Activated gamma-delta T cell treated with anti-CD3 and anti-CD28 coated beads, Interleukin-2, amount 50 U/mL, for 16 hours (primary cell): Measurements from ENCODE around the gene PARD3B.

ENCODE experiments used
- DNase-seq: peaks from one replicate; pipeline ENCODE4 v3.0.0-alpha.2; 2020; ENCODE audit warnings: low read depth

Gene PARD3B

DNA sequence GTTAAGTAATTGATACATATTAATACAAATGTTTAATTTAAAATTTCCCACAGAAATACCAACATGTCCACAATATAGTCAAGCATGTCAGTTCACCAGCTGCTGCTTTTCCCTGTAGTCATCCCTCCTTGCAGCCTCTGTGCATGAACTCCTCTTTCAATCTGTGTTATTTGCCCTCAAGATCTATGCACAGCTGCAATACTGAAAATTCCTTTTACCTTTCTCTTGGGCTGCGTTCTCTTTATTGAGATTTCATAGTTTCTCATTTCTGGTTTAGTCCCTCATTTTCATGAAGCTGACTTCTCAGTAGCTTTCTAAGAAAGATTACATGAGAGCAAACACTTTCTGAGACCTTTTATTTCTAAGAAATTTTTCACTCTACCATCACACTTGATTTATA lies 464.9 kb downstream of the PARD3B start:
- DNase-seq, result no peak

DNA sequence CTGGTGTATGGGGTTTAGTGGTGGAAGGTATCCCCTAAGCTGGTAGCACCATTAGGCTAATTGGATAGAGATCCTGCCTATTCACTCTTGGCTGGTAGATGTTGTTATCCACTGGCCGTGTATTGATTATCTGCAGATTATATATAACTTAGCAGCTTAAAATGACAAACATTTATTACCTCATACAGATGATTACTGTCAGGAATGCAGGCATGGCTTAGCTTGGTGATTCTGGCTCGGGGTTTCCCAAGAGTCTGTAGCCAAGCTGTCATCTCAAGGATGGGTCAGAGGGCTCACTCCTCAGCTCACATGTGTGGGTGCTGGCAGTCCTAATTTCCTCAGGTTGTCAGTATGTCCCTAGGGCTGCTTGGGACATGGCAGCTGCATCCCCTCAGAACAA lies 465.8 kb downstream of the PARD3B start:
- no peak for DNase-seq

DNA sequence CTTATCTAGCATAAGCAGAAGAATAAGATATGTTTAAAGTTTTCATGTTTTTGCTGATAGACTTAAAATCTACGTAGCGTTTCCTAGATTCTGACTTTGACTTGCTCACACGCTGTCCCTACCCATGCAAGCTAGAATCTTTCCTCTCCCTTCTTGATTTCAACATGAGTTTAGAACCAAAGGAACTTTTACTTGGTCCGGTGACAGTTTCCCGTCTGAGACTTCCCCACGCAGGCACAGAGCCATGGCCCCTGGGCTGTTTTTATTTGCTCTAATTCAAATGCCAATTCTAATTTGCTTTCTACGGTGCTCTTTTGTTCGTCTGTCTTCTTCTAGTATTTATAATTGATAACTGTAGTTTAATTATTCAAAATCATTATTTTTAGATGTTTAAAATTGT lies 467.7 kb downstream of the PARD3B start:
- no peak for DNase-seq

DNA sequence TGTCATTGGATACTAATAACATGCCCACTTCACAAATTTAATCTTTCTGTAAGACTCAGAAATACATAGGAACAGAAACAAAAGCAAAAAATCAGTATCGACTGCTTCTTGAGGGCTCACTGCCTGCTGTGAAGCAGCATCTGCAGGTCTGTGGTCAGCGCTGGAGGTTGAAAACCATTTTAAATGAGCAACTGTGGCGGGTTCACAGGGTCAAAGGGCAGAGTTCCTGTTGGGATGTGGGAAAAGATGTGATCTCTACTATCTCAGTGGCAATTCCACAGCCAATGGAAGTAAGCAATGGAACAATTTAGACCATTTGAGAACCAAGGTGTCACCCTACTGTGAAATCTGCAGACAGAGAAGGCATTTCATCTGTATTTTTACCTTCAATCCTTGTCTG lies 468.3 kb downstream of the PARD3B start:
- DNase-seq, result no peak

DNA sequence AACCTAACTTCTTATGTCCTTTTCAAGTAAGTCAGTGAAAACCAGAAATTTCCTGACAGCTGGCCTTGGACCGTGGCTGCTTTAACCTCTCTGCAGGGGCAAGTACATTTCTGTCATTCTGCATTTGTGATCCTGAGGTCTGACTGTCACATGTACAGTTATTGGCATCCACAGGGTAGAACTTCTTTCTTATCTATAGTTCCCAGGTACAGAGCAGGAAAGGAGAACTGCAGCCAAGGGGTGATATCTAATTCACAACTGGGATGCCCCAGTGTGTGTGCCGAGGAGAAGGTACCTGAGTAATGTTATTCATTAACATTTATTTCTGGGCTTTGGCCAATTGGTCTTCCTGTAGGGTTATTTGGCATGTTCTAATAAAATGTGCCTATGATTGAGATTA lies 468.9 kb downstream of the PARD3B start:
- no peak for DNase-seq

DNA sequence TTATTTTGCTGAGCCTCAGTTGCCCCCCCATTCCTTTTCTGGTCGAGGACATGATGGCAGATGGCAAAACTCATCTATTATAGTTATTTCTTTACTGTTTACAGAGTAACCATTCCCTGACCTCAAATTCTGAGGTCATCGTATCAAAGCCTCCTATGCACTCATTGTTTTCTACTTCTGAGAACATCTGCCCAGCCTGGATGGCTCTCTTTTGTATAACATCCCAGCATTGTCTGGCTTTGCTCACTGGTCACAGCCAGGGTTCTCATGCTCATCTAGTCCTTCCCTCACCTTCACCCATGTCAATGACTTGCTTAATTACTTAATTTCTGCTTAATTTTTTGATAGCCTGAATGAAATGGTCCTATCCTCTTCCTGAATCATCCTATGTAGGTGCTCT lies 472.1 kb downstream of the PARD3B start:
- DNase-seq, result no peak

DNA sequence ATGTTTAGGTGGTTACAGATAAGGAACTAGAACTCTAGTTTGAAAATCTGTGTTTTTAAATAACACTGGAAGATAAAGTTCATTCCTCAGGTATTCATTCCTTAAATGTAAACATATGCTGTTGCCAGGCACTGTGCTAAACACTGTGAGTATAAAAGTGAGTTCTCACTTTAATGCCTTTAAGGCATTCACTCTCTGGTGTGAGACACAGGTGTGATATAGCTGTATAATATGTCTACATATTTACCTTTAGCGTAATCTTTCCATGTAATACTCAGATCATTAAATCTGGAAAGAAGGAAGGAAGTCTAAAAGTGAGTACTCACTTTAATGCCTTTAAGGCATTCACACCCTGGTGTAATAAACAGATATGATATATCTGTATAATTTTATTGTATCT lies 472.6 kb downstream of the PARD3B start:
- no peak for DNase-seq

DNA sequence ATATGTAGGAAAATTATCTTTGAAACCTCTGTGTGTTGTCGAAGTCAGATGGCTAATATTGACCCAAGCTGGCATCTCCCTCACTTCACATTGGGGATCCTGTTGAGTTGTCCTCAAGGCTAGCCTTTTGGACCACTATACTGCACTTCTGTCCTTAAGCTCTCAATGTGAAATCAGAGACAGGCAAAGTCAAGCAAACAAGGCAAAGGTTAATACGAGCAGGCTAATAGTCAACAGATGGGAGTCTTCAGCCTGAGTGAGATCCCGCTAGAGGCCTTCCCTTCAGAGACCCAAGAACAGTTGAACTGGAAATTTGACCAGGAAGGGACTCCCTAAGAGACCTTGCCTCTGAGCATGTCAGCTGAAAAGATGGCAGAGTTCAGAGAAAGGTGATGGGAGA lies 475.4 kb downstream of the PARD3B start:
- no peak for DNase-seq

DNA sequence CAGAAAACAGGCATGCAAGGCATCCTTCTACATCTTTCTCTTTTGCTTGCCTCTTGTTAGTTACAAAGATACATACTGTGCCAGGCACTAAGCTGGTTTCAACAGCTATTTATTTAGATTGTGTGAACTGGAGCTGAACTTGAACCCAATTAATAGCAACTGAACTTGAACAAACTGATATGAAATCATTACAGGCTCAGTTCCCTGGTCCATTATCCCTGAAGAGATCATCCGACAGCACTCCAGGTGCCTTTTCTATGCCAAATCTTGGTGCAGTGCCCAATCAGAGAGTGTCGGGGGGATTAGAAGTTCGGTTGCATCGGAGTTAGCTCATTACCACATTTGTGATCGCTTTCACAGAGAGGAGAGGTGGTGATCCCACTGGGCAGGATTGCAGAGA lies 477.6 kb downstream of the PARD3B start:
- DNase-seq, result no peak

DNA sequence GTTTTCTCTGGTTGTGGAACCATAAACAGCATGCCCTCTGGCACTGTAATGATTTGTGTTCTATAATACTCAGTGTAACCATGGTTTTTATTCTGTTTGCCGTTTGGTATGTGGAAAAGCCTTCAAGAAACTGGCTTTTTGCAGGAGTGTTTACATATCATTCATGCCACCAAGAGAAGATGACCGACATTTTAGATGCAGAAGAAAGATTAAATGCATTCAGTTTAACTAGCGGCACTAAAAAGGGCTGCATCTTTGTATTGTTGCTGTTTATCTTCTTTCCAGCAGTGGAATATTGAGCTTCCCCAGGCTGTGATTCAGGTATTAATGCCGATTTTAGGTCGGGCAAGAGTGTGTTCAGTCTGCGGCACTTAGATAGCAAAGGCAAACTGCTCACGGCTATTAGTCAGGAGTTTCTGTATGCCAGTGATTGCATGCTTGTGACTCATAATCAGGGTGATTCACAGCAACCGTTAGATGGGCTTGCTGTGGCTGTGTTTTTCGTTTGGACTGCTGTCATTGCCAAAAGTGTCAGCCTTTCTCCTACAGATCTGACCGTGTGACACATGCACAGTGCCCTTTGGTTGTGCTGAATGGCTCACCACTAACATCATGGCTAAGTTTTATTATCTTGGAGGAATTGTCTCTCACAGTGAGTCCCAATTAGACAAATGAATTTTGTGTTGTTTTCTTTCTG lies 479.7 kb downstream of the PARD3B start:
- DNase-seq, result no peak

DNA sequence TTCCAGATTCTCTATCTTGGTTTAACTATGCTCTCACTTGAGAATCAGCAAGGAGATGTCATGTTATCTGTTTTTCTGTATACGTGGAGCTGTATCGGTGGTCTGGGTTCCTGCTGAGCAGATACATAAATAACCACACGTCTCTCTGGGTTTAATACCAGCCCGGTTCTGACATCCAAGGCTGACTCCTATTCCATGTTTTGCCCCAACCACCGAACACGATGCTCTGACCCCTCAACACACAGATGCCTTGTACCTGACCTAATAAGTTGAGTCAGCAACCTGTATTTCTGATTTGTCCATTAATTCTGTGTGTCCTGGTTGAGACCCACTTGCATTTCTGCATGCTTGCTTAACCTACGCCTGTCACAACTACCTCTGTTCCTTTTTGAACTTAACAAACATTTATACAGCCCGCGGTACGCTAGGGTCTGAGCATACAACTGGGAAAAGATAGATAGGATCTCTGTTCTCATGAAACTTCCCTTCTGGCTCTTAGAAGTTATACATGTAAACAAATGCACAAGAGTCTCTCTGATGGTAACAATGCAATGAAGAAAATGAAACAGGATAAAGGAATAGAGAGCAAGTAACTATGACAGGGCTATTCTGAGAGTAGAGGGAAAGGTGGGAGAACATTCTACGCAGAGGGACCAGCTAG lies 480.4 kb downstream of the PARD3B start:
- no peak for DNase-seq

DNA sequence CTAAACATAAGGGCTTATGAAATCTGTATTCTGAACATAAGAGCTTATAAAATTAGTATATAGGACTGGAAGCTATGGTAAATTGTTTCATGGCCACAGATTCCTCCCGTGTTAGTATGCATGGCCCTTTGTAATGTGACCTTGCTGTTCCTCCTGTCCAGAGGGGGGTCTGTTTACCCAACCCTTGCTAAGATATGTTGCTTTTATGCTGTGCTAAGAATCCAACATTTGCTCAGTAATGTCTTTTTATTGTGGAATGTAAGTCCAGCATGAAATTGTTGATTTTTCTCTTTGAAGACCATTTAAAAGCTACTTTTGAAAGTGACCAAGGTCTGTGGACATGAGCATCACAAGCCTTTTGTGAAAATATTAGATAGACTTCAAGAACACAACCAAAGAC lies 485.4 kb downstream of the PARD3B start:
- no peak for DNase-seq

DNA sequence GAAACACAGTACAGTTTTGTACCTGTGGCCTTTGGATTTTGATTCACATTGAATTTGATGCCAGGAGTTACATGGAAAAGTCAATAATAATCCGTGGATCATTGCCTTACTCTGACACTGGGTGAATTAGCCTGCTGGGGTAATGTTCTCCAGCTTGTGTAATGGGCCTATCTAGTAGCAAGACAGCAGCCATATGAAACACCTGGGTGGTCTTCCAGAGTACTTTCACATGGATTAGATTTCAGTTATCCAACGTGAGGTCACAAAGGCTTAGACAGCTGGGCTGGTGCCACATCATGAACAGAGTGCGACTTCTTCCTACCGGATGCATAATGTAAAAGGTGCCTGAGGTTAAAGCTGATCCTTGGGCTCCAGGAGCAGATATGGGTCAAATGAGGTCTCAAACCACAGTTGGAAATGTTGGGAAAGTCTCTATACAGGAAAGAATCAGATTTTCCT lies 486.8 kb downstream of the PARD3B start:
- DNase-seq, result no peak

DNA sequence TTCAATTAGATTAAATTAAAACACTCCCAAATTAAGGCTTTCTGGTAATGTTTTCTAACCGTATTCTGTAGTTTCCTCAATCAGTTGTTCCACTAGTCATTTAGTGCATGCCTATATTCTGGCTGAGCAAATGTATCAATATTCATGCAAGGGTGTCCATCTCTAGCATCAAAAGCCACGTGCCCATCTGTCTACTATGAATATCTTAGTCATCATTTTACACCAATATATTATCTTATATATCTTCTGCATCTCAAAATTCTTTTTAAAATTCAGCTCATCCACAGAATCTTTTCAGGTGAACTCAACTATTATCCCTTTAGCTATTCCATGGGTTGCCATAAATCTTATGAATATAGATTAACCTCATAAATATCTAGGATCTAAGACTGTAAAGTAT lies 488.2 kb downstream of the PARD3B start:
- DNase-seq, result no peak

DNA sequence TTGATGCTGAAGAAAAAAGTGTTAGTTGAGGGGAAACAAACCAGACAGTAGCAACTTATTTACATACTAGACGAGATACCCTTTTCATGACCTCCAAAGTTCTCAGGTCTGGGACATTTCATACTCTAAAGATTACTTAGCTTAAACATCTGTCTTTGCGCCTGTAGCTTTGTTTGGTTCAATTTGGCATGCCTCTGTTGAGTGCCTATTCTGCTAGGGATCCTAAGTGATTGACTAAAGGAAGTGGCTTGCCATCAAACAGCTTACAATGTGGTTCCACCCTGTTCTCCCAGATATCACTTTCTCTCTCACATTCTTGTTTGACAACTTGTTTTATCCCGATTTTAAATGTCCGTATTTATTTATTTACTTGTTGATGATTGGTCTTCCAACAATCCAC lies 488.8 kb downstream of the PARD3B start:
- no peak for DNase-seq

DNA sequence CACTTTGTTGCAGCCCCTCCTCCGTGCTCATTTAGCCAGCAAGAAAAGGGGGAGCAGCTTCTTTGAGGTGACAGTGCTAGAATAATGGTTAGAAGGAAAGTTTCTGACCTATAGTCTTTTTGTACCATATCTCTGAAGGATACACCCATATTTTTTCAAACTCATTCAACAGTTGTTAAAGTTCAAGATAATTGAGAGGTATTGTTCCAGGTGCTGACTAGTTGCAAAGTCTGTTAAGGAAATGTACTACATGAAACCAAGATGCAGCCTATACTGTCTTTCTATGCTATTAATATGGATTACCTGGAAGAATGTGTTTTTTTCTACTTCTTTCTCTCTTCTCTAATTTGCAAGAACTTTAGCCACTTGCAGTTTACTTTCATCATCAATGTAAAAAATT lies 495.0 kb downstream of the PARD3B start:
- DNase-seq, result no peak

DNA sequence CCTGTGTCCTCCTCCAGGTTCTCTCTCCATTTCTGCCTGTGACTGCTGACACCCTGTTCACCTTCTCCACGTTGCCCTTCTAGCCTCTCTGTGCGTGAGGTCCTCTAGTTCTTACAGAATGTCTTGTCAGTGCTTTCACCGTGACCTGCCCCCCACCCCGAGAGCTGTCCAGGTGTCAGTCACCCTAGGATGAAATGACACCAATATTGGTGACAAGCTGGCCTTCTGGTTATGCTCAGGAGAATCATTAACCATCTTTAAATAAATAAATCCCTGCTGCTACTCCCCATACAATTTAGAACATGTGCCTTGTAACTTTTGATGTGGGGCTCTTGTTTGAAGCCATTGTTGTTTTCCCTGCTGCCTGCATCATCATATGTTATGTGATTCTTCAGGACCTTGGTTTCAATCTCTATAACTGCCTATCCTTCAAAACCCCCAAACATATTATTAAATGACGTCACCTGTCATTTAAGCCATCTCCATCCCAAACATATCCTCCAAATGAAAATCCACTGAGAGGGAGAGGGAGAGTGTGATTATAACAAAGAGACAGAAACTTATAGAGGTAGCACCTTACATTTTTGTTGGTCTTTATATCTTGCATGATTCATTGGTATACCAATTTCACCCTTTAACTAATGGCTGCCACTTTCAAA lies 496.3 kb downstream of the PARD3B start:
- DNase-seq, result no peak

DNA sequence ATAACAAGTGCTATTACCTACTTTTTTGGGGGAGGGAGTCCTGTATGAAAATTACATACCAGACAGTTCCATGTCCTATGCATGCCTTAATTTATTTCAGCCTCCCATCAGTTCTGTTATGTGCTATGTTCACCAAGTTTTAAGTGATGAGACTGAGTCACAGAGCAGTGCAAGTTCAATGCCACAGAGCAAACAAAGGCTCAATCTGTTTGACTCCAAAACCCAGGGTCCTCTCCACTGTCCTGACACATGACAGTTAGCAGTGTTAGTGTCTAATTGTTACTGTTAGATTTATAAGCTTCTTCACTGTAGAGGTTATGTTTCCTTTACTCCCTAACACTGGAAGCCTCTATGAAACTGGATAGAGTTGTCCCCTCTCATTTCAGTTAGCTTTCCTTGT lies 498.0 kb downstream of the PARD3B start:
- DNase-seq, result no peak

DNA sequence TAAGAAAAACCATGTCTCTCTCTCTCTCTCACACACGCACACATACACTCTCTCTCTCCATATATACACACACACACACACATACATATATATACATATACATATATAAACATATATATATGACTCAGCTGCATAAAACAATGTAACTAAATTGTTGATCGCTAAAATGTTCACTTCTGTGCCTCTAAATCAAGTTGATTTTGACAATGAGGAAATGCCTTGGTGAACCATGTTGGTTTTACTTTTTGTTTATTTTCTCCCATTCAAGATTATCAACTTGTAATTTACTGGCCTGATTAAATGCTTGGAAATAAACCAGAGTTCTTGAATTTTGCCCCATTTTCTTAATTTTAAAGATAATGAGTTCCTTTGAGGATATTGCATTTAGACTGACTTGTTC lies 500.4 kb downstream of the PARD3B start:
- no peak for DNase-seq

DNA sequence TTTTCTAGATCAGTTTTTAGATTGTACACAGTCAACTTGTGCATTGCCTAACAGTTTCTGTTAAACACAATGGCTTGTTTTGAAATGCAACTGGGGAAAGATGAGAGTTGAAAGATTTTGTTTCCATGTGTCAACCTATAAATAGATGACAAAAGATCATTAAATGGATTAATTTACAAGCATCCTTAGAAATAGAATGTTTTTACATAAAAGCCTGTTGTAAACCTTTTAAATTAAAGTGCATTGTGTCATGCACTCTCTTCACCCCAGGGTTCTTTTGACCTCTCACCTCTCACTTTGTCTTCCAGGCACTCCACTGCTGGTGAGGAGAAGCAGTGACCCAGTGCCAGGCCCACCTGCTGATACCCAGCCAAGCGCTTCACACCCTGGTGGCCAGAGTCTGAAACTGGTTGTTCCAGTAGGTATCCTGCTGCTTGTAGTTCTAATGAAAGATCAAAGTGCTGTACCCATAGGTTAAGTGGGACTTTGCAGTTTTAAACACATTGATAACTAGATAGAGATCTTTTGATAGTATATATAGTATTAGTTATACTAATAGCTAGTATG lies 502.1 kb downstream of the PARD3B start:
- no peak for DNase-seq

DNA sequence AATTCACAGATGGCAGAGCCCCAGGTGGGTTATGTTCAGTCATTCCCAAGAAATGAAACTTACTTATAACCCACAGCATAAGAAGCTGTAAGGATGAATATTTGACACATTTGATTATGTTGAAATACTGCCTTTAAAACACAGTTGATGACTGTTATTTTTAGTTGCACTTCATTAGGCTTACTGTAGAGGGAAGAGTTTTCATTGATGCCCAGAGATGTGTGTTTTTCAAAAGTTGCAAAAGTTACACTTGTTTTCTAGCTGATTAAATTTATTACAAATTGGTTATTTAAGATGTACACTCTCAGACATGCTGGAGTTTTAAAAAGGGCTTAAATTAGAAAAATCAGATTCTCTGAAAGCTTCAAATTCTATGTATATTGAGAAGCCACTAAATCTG lies 506.1 kb downstream of the PARD3B start:
- DNase-seq, result no peak

DNA sequence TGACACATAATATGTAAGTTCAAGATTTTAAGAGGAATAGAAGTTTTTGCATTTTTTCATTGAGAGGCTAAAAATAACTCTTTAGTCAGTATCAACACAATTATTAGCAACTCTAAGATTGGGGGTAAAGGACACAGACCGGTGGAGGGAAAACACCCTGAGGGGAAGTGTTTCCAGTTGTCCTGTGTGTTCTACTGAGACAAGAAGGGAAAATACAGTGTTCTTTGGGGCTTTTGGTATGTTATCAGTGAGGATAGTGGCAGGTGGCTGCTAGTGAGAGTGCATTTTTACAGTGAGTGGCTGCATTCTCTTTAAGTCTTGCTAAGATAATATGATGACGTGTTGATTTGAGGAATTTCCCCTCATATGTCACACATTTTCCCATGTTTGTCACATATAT lies 507.5 kb downstream of the PARD3B start:
- no peak for DNase-seq

DNA sequence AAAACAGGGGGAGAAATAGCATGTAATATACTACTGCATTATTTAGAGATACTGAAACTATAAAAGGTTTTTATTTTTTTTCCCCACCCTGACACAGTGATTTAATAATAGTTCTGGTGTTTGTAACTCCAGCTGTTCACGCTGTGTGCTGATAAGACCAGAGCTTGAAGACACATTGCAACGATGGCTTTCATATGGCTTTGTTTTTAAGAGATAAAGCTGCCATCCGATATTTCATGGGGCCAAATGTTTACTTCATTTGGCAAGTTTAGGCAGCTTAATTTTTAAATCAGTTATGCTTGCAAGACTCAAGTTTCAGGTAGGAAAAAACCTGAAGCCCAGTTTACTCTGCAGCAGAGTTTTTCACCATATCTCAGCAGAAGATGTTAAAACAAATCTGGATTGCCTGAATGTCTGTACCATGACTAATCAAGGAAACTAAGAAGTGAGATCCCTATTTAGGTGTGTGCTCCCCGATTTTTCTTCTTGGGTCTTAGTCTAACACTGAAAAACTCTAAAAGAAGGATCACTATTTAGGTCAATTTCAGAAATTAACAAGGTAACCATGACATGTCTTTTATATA lies 508.6 kb downstream of the PARD3B start:
- DNase-seq, result no peak
